Gastroesophageal sphincter (tissue), 3 donors: ENCODE measurements around the gene EBF4.

ENCODE experiments used
- EP300 ChIP-seq: sonication (generic); formaldehyde crosslinking; IDR thresholded peaks from one replicate; pipeline ENCODE4 v1.6.1; 2017; ENCODE audit warnings: antibody characterized with exemption, mild to moderate bottlenecking
- POLR2A ChIP-seq, 2 donors: fragments of 450-650 bp; IDR thresholded peaks; one replicate each; pipeline ENCODE4 v1.6.1; 2017; ENCODE audit warnings: antibody characterized with exemption in 2 of 2, mild to moderate bottlenecking in 2 of 2, moderate library complexity in 1 of 2
- POLR2AphosphoS5 ChIP-seq: sonication (generic); formaldehyde crosslinking; IDR thresholded peaks from one replicate; pipeline ENCODE4 v1.6.1; 2017; ENCODE audit warnings: antibody characterized with exemption
- TF ChIP-seq, protein P1 (sequence below), 4 experiments: fragments of 200-600 bp in 2 of 4; fragments of 450-650 bp in 2 of 4; sonication (generic) in 1 of 4; IDR thresholded peaks; one replicate each; pipeline ENCODE4 v1.5.1; 2017 to 2019; ENCODE audit warnings: antibody characterized with exemption in 4 of 4, mild to moderate bottlenecking in 2 of 4, moderate library complexity in 2 of 4

- TF ChIP-seq, protein P1, sequence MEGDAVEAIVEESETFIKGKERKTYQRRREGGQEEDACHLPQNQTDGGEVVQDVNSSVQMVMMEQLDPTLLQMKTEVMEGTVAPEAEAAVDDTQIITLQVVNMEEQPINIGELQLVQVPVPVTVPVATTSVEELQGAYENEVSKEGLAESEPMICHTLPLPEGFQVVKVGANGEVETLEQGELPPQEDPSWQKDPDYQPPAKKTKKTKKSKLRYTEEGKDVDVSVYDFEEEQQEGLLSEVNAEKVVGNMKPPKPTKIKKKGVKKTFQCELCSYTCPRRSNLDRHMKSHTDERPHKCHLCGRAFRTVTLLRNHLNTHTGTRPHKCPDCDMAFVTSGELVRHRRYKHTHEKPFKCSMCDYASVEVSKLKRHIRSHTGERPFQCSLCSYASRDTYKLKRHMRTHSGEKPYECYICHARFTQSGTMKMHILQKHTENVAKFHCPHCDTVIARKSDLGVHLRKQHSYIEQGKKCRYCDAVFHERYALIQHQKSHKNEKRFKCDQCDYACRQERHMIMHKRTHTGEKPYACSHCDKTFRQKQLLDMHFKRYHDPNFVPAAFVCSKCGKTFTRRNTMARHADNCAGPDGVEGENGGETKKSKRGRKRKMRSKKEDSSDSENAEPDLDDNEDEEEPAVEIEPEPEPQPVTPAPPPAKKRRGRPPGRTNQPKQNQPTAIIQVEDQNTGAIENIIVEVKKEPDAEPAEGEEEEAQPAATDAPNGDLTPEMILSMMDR (IDR thresholded peaks at IDR 0.05), result no peak
- TF ChIP-seq EP300 (no peak), POLR2AphosphoS5 (no peak), POLR2A (IDR thresholded peaks at IDR 0.05) (no peak)
These were observed 49.3 kb downstream of the EBF4 start for GRCh38 chr20:2741881-2742280.
